SK-N-SH treated with all-trans-retinoic acid at 6 μM for 48 hours (cell line): Measurements from ENCODE around the gene MYL6.

Experiments used
- ATAC-seq: fragments of 200-7000 bp; cut with Tn5 transposase; 3 replicates; pipeline ENCODE4 v1.9.1; 2020; ENCODE audit warnings: mild to moderate bottlenecking, moderate library complexity
- ARNTL ChIP-seq: fragments of 450-650 bp; formaldehyde crosslinking; IDR thresholded peaks from 2 replicates; pipeline ENCODE4 v1.5.0; 2020; ENCODE audit warnings: low read depth, mild to moderate bottlenecking, moderate library complexity, borderline replicate concordance
- BACH2 ChIP-seq: fragments of 250-450 bp; sonication (Bioruptor Pico); IDR thresholded peaks from 2 replicates; pipeline ENCODE4 v1.9.0; 2021; ENCODE audit warnings: mild to moderate bottlenecking, borderline replicate concordance
- CSDC2 ChIP-seq: fragments of 250-450 bp; sonication (Bioruptor Pico); IDR thresholded peaks from 2 replicates; pipeline ENCODE4 v1.5.0; 2020; ENCODE audit warnings: mild to moderate bottlenecking, moderate library complexity
- ESRRG ChIP-seq: fragments of 250-450 bp; sonication (Bioruptor Pico); IDR thresholded peaks from 2 replicates; pipeline ENCODE4 v1.6.1; 2021; ENCODE audit warnings: mild to moderate bottlenecking
- GLIS3 ChIP-seq: fragments of 250-450 bp; sonication (Bioruptor Pico); IDR thresholded peaks from 2 replicates; pipeline ENCODE4 v1.5.0; 2020; ENCODE audit warnings: mild to moderate bottlenecking, moderate library complexity
- ISL1 ChIP-seq: fragments of 250-450 bp; sonication (Bioruptor Pico); IDR thresholded peaks from 2 replicates; pipeline ENCODE4 v2.1.2; 2022; ENCODE audit warnings: mild to moderate bottlenecking, moderate library complexity
- OSR1 ChIP-seq: fragments of 250-450 bp; sonication (Bioruptor Pico); IDR thresholded peaks from 2 replicates; pipeline ENCODE4 v1.8.0; 2022; ENCODE audit warnings: moderate library complexity, mild to moderate bottlenecking, inconsistent platforms
- PATZ1 ChIP-seq: fragments of 250-450 bp; sonication (Bioruptor Pico); IDR thresholded peaks from 2 replicates; pipeline ENCODE4 v1.8.0; 2020; ENCODE audit warnings: mild to moderate bottlenecking, moderate library complexity, borderline replicate concordance
- POU6F1 ChIP-seq: fragments of 250-450 bp; sonication (Bioruptor Pico); IDR thresholded peaks from 2 replicates; pipeline ENCODE4 v1.8.0; 2021; ENCODE audit warnings: low read depth, mild to moderate bottlenecking, moderate library complexity, borderline replicate concordance
- PPARA ChIP-seq: fragments of 250-450 bp; sonication (Bioruptor Pico); IDR thresholded peaks from 2 replicates; pipeline ENCODE4 v1.5.0; 2020; ENCODE audit warnings: mild to moderate bottlenecking, borderline replicate concordance
- RARB ChIP-seq: fragments of 250-450 bp; sonication (Bioruptor Pico); IDR thresholded peaks from 2 replicates; pipeline ENCODE4 v1.8.0; 2021; ENCODE audit warnings: mild to moderate bottlenecking, moderate library complexity
- SNAI2 ChIP-seq: fragments of 250-450 bp; sonication (Bioruptor Pico); IDR thresholded peaks from 2 replicates; pipeline ENCODE4 v1.5.0; 2020; ENCODE audit warnings: mild to moderate bottlenecking, moderate library complexity
- TCF4 ChIP-seq: fragments of 250-450 bp; sonication (Bioruptor Pico); IDR thresholded peaks from 2 replicates; pipeline ENCODE4 v1.8.0; 2021; ENCODE audit warnings: mild to moderate bottlenecking, moderate library complexity, borderline replicate concordance
- TOX ChIP-seq: fragments of 250-450 bp; sonication (Bioruptor Pico); IDR thresholded peaks from 2 replicates; pipeline ENCODE4 v1.8.0; 2021; ENCODE audit warnings: mild to moderate bottlenecking, moderate library complexity, borderline replicate concordance
- ZC3H10 ChIP-seq: fragments of 250-450 bp; sonication (Bioruptor Pico); IDR thresholded peaks from 2 replicates; pipeline ENCODE4 v1.5.1; 2021; ENCODE audit warnings: mild to moderate bottlenecking, moderate library complexity
- ZFP3 ChIP-seq: fragments of 250-450 bp; sonication (Bioruptor Pico); IDR thresholded peaks from 2 replicates; pipeline ENCODE4 v1.5.0; 2020; ENCODE audit warnings: mild to moderate bottlenecking, moderate library complexity
- ZFP30 ChIP-seq: fragments of 450-650 bp; formaldehyde crosslinking; IDR thresholded peaks from 2 replicates; pipeline ENCODE4 v1.5.0; 2022; ENCODE audit warnings: mild to moderate bottlenecking, moderate library complexity
- ZNF565 ChIP-seq: fragments of 450-650 bp; formaldehyde crosslinking; conservative IDR thresholded peaks from 2 replicates; pipeline ENCODE4 v1.5.0; 2020; ENCODE audit warnings: low read depth, mild to moderate bottlenecking, moderate library complexity
- ZNF70 ChIP-seq: fragments of 450-650 bp; formaldehyde crosslinking; IDR thresholded peaks from 2 replicates; pipeline ENCODE4 v1.5.0; 2020; ENCODE audit warnings: mild to moderate bottlenecking, moderate library complexity
- TF ChIP-seq, protein P1 (sequence below): fragments of 250-450 bp; sonication (Bioruptor Pico); IDR thresholded peaks from 2 replicates; pipeline ENCODE4 v1.5.1; 2020; ENCODE audit warnings: low read depth, mild to moderate bottlenecking, moderate library complexity
- TF ChIP-seq, protein P2 (sequence below): fragments of 250-450 bp; sonication (Bioruptor Pico); IDR thresholded peaks from 2 replicates; pipeline ENCODE4 v1.5.0; 2020; ENCODE audit warnings: mild to moderate bottlenecking, moderate library complexity
- TF ChIP-seq, protein P3 (sequence below): fragments of 250-450 bp; sonication (Bioruptor Pico); IDR thresholded peaks from 2 replicates; pipeline ENCODE4 v1.5.1; 2021; ENCODE audit warnings: mild to moderate bottlenecking, moderate library complexity

Gene MYL6

DNA sequence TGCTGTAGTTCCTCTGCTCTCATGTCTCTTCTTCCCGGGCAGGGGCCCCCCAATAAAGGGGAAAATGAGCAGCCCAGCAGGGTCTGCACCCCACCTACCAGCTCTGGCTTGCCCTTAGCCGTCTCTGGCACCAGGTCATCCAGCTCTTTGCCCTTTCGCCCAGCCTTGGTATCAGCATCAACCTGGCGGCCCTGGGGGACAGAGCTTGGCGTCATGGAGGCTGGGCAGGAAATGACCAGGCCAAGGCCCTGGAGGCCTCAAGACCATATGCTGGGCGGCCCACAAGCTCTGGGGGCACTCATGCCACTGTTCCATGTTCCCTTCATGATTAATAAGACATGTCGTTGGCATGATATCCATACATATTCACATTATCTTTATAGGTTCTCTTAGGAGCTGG lies 14.7 kb downstream of the MYL6 start:
- ATAC-seq: no peak
- TF ChIP-seq ZFP30 (no peak), RARB (CRISPR knock-in tag) (no peak), ZFP3 (CRISPR knock-in tag) (no peak), ARNTL (CRISPR knock-in tag) (no peak), PPARA (CRISPR knock-in tag) (no peak), POU6F1 (CRISPR knock-in tag) (no peak), GLIS3 (no peak), ZNF565 (CRISPR knock-in tag) (no peak), BACH2 (CRISPR knock-in tag) (no peak), ZNF70 (CRISPR knock-in tag) (no peak), ZC3H10 (CRISPR knock-in tag) (no peak), CSDC2 (CRISPR knock-in tag) (no peak), PATZ1 (CRISPR knock-in tag) (no peak)
- TF ChIP-seq, protein P1, sequence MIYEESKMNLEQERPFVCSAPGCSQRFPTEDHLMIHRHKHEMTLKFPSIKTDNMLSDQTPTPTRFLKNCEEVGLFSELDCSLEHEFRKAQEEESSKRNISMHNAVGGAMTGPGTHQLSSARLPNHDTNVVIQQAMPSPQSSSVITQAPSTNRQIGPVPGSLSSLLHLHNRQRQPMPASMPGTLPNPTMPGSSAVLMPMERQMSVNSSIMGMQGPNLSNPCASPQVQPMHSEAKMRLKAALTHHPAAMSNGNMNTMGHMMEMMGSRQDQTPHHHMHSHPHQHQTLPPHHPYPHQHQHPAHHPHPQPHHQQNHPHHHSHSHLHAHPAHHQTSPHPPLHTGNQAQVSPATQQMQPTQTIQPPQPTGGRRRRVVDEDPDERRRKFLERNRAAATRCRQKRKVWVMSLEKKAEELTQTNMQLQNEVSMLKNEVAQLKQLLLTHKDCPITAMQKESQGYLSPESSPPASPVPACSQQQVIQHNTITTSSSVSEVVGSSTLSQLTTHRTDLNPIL (CRISPR knock-in tag): no peak
- TF ChIP-seq, protein P2, sequence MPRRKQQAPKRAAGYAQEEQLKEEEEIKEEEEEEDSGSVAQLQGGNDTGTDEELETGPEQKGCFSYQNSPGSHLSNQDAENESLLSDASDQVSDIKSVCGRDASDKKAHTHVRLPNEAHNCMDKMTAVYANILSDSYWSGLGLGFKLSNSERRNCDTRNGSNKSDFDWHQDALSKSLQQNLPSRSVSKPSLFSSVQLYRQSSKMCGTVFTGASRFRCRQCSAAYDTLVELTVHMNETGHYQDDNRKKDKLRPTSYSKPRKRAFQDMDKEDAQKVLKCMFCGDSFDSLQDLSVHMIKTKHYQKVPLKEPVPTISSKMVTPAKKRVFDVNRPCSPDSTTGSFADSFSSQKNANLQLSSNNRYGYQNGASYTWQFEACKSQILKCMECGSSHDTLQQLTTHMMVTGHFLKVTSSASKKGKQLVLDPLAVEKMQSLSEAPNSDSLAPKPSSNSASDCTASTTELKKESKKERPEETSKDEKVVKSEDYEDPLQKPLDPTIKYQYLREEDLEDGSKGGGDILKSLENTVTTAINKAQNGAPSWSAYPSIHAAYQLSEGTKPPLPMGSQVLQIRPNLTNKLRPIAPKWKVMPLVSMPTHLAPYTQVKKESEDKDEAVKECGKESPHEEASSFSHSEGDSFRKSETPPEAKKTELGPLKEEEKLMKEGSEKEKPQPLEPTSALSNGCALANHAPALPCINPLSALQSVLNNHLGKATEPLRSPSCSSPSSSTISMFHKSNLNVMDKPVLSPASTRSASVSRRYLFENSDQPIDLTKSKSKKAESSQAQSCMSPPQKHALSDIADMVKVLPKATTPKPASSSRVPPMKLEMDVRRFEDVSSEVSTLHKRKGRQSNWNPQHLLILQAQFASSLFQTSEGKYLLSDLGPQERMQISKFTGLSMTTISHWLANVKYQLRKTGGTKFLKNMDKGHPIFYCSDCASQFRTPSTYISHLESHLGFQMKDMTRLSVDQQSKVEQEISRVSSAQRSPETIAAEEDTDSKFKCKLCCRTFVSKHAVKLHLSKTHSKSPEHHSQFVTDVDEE (CRISPR knock-in tag): no peak
- TF ChIP-seq, protein P3, sequence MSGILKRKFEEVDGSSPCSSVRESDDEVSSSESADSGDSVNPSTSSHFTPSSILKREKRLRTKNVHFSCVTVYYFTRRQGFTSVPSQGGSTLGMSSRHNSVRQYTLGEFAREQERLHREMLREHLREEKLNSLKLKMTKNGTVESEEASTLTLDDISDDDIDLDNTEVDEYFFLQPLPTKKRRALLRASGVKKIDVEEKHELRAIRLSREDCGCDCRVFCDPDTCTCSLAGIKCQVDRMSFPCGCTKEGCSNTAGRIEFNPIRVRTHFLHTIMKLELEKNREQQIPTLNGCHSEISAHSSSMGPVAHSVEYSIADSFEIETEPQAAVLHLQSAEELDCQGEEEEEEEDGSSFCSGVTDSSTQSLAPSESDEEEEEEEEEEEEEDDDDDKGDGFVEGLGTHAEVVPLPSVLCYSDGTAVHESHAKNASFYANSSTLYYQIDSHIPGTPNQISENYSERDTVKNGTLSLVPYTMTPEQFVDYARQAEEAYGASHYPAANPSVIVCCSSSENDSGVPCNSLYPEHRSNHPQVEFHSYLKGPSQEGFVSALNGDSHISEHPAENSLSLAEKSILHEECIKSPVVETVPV (CRISPR knock-in tag): no peak

GRCh38 chr12:56178347-56178746 lies 20.2 kb downstream of the MYL6 start:
- ATAC-seq: peak; percentile 18

DNA sequence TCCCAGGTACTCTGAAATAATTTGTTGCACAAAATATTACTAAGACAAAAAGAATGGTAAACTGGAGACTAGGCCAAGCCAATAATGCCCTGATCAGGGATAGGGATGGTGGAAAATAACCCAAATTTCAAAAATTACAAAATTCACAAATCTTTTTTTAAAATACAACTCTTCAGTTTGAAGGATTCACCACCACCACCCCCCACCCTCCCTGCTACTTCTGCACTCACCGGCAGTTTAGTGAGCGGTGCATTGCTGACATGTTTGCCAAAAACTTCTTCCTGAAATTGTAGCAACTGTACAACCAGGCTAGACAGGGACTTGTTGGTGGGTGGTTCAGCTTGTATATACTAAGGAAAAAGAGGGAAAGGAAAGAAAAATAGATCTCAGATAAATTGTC lies 28.8 kb downstream of the MYL6 start:
- no peak for TF ChIP-seq POU6F1 (CRISPR knock-in tag)
- no peak for TF ChIP-seq ESRRG (CRISPR knock-in tag)
- TF ChIP-seq, protein P1 (CRISPR knock-in tag): no peak
- TF ChIP-seq BACH2 (CRISPR knock-in tag): no peak
- TF ChIP-seq ISL1 (CRISPR knock-in tag): no peak
- TF ChIP-seq, protein P3 (CRISPR knock-in tag): no peak
- TF ChIP-seq TOX (CRISPR knock-in tag): no peak
- TF ChIP-seq SNAI2: no peak
- no peak for TF ChIP-seq OSR1 (CRISPR knock-in tag)

More at GRCh38 chr12:56178347-56178746, 20.2 kb downstream of the MYL6 start:
- TF ChIP-seq BACH2 (CRISPR knock-in tag) (no peak), ESRRG (CRISPR knock-in tag) (no peak), CSDC2 (CRISPR knock-in tag) (no peak), TCF4 (CRISPR knock-in tag) (no peak), ZFP3 (CRISPR knock-in tag) (no peak)

More for the DNA sequence above, 28.8 kb downstream of the MYL6 start:
- no peak for ATAC-seq
